HepG2 (cell line): ENCODE data around the gene ADM. TPM values are rescaled to one million over a fixed set of nuclear protein-coding genes. Genes with fewer than 3 reads are reported as not detected.

ENCODE experiments used
- ARID3A ChIP-seq: IDR thresholded peaks from 2 replicates; pipeline ENCODE4 v1.6.1; 2012; ENCODE audit warnings: low read depth, low read length, improper control_type of control experiment
- ARID5B ChIP-seq: IDR thresholded peaks from 2 replicates; pipeline ENCODE4 v1.4.0; 2020; ENCODE audit warnings: mild to moderate bottlenecking, missing genetic modification reagents
- ASH2L ChIP-seq: fragments of 300-600, 200-600 bp; sonication (generic); IDR thresholded peaks from 2 replicates; pipeline ENCODE4 v1.7.0; 2017; ENCODE audit warnings: low read depth, mild to moderate bottlenecking, moderate library complexity, mixed read lengths, low read length; ENCODE audit not compliant: insufficient read length
- CREB1 ChIP-seq, 2 experiments: fragments of 450-650 bp in 1 of 2; IDR thresholded peaks; 2 replicates each; pipeline ENCODE4 v1.6.1; 2016 to 2017; ENCODE audit warnings: control low read depth in 1 of 2, mild to moderate bottlenecking in 1 of 2, missing compliant biosample characterization in 1 of 2, missing genetic modification characterization in 1 of 2
- EP300 ChIP-seq, 3 experiments: sonication (generic) in 1 of 3; formaldehyde crosslinking in 1 of 3; IDR thresholded peaks; 2 replicates each; pipeline versions ENCODE4 v1.5.1 to v1.6.1; 2011 to 2020; ENCODE audit warnings: low read depth in 2 of 3, low read length in 2 of 3, borderline replicate concordance in 1 of 3, improper control_type of control experiment in 1 of 3, mild to moderate bottlenecking in 1 of 3, missing genetic modification reagents in 1 of 3, moderate library complexity in 1 of 3
- GATAD2A ChIP-seq: IDR thresholded peaks from 2 replicates; pipeline ENCODE4 v1.6.1; 2016
- GLI4 ChIP-seq: sonication (generic); formaldehyde crosslinking; IDR thresholded peaks from 2 replicates; pipeline ENCODE4 v1.5.1; 2020; ENCODE audit warnings: missing genetic modification reagents, mild to moderate bottlenecking, moderate library complexity, borderline replicate concordance
- HDAC1 ChIP-seq: sonication (generic); formaldehyde crosslinking; IDR thresholded peaks from 2 replicates; pipeline ENCODE4 v1.5.1; 2020; ENCODE audit warnings: mild to moderate bottlenecking, missing genetic modification reagents
- HNF4A ChIP-seq: sonication (generic); formaldehyde crosslinking; IDR thresholded peaks from 2 replicates; pipeline ENCODE4 v1.4.0; 2020; ENCODE audit warnings: missing genetic modification reagents
- HNF4G ChIP-seq, 2 experiments: sonication (generic) in 1 of 2; formaldehyde crosslinking in 1 of 2; IDR thresholded peaks; 2 replicates each; pipeline versions ENCODE4 v1.4.0 to v1.6.1; 2011 to 2020; ENCODE audit warnings: borderline replicate concordance in 2 of 2, low read depth in 2 of 2, mild to moderate bottlenecking in 2 of 2, low read length in 1 of 2, missing genetic modification reagents in 1 of 2, moderate library complexity in 1 of 2
- HOMEZ ChIP-seq: IDR thresholded peaks from 2 replicates; pipeline ENCODE4 v1.6.1; 2016; ENCODE audit warnings: low read depth
- JUND ChIP-seq: sonication (generic); formaldehyde crosslinking; IDR thresholded peaks from 2 replicates; pipeline ENCODE4 v1.8.0; 2022; ENCODE audit warnings: mild to moderate bottlenecking, missing genetic modification reagents
- KLF16 ChIP-seq, 2 experiments: sonication (generic) in 1 of 2; formaldehyde crosslinking in 1 of 2; IDR thresholded peaks; 2 replicates each; pipeline versions ENCODE4 v1.6.1 to v1.8.0; 2016 to 2023; ENCODE audit warnings: missing genetic modification reagents in 2 of 2, missing compliant biosample characterization in 1 of 2
- MAFK ChIP-seq, 2 experiments: IDR thresholded peaks in 1 of 2; conservative IDR thresholded peaks in 1 of 2; 2 replicates each; pipeline ENCODE4 v1.6.1; 2011; ENCODE audit warnings: improper control_type of control experiment in 2 of 2, low read length in 2 of 2
- MIXL1 ChIP-seq: IDR thresholded peaks from 2 replicates; pipeline ENCODE4 v1.6.1; 2016
- POLR2A ChIP-seq, 2 experiments: IDR thresholded peaks; 2 replicates each; pipeline ENCODE4 v1.6.1; 2011; ENCODE audit warnings: low read depth in 2 of 2, low read length in 2 of 2, mild to moderate bottlenecking in 1 of 2, moderate library complexity in 1 of 2; ENCODE audit not compliant: insufficient read depth in 1 of 2
- XRCC5 ChIP-seq: fragments of 200-400 bp; formaldehyde crosslinking; optimal IDR thresholded peaks from 2 replicates; pipeline ENCODE3; 2017; ENCODE audit warnings: mild to moderate bottlenecking, low read length
- ZFP62 ChIP-seq: sonication (generic); formaldehyde crosslinking; IDR thresholded peaks from 2 replicates; pipeline ENCODE4 v1.4.0; 2020; ENCODE audit warnings: missing genetic modification reagents
- ZNF34 ChIP-seq: sonication (generic); formaldehyde crosslinking; IDR thresholded peaks from 2 replicates; pipeline ENCODE4 v1.4.0; 2020; ENCODE audit warnings: mild to moderate bottlenecking, missing genetic modification reagents, borderline replicate concordance
- ZNF777 ChIP-seq: sonication (generic); formaldehyde crosslinking; IDR thresholded peaks from 2 replicates; pipeline ENCODE4 v1.4.0; 2020; ENCODE audit warnings: missing genetic modification reagents
- polyA plus RNA-seq, 8 experiments: library from polyadenylated mRNA; depleted of rRNA in 3 of 8; stranded (reverse) in 7 of 8; unstranded in 1 of 8; fragments of >200 nt; fragmentation: Illumina TruSeq in 4 of 8; extraction: Trizol in 4 of 8; gene quantifications; 2 replicates each; pipeline versions ENCODE4 v1.2.1 to v1.2.3, GENCODE V29; 2011 to 2016; ENCODE audit warnings: low read depth in 4 of 8, missing spikeins in 1 of 8, mixed read lengths in 1 of 8; ENCODE audit not compliant: insufficient read depth in 1 of 8
- total RNA-seq, 5 experiments: library from RNA; depleted of rRNA; stranded (reverse); fragments of >200 nt; fragmentation: Illumina TruSeq; extraction: Trizol; gene quantifications; 2 replicates each; pipeline ENCODE4 v1.2.3, GENCODE V29; 2016; ENCODE audit warnings: low read depth in 1 of 5

Gene ADM
- total and polyA plus RNA-seq, 2 of the 13 experiments (the other 11 are each of a cell fraction or from before 2014, with no cell fraction given), result 10.7 to 26.1 TPM

DNA sequence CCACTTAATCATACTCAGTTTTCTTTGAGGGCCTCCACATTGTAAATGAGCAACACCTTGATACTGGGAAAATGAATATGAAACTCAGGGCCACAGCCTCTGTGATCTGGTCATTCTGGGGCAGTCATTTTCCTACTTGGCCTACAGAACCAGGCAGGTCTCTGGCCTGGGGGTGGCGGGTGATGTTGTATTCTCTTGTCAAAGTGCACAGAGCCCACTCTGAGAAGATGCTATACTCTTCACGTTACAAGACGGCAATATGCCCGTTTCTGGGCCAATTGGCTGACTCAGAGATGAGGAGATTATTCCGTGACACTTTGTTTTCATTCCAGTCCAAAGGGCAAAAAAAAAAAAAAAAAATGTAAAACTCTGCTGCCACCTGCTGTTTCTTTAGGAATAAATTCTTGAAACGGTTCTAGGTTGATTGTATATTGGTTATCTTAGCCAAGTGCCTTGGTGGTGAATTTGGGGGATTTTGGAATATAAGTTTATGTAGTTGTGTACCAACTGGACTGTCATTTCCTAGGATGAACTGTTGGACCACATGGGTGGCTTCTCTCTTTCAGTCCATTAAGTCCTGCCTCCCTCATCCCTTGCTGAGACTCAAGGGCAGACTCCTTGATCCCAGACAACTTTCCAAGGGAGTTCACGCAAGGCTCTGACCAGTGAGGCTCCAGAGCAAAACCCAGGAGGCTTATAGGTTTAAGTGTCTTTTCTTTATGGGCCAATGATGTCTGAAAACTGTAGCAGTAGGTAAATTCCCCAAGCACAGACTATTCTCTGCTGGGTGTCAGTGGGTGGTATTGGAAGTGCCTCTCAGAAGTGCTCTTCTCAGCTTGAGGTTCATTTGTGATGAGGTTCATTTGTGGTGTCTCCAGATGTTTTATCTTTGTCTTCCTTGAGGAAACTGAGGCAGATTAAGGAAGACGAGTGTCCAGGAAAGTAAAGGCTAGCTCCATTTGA lies 18.2 kb downstream of the ADM start (continued):
- 0 out of 2 replicates have a peak, but pooled peaks have one; percentile 19 for TF ChIP-seq HOMEZ (CRISPR knock-in tag)
- TF ChIP-seq GATAD2A, result peak; percentile 49
- TF ChIP-seq HNF4G (IDR thresholded peaks at IDR 0.05; ENCODE audit: borderline replicate concordance, low read depth, low read length), result peak; percentile 97
- peak; percentile 66; the same call in 1 of the 2 replicates for TF ChIP-seq HNF4G (CRISPR knock-in tag; IDR thresholded peaks at IDR 0.05; ENCODE audit: borderline replicate concordance, low read depth)
- TF ChIP-seq MIXL1 (CRISPR knock-in tag), result peak; percentile 23; the same call in 1 of the 2 replicates
- TF ChIP-seq GLI4, result no peak
- peak; percentile 78 for TF ChIP-seq ARID5B
- TF ChIP-seq ASH2L, result peak; percentile 42
- TF ChIP-seq ARID3A, result peak; percentile 75
- 0 out of 2 replicates have a peak, but pooled peaks have one; percentile 20 for TF ChIP-seq HDAC1 (CRISPR knock-in tag)
- 0 out of 2 replicates have a peak, but pooled peaks have one; percentile 46 for TF ChIP-seq ZNF34
- 0 out of 4 replicates have a peak, but pooled peaks of 1 of the 2 experiments have one; percentile 24 for TF ChIP-seq KLF16 (CRISPR knock-in tag; IDR thresholded peaks at IDR 0.05)
- TF ChIP-seq XRCC5, result peak; percentile 39
- TF ChIP-seq ZFP62 (CRISPR knock-in tag), result no peak
- 0 out of 2 replicates have a peak, but pooled peaks have one; percentile 34 for TF ChIP-seq ZNF777 (CRISPR knock-in tag)
- peak; percentile 87 for TF ChIP-seq HNF4A
- peak; percentile 57 for TF ChIP-seq JUND (CRISPR knock-in tag)
- TF ChIP-seq MAFK (conservative IDR thresholded peaks at IDR 0.05 in 1 of 2, IDR thresholded peaks at IDR 0.05 in 1 of 2; ENCODE audit: low read length in 2 of 2), result peak; percentile 19 to 36; a peak in 2 of 4 replicates
- 0 out of 4 replicates have a peak, but pooled peaks of 1 of the 2 experiments have one; percentile 29 for TF ChIP-seq POLR2A (IDR thresholded peaks at IDR 0.05; ENCODE audit: insufficient read depth in 1 of 2, low read depth in 2 of 2, low read length in 2 of 2)
- peak in 1 of 2 experiments; percentile 57; a peak in 1 of 4 replicates for TF ChIP-seq EP300 (IDR thresholded peaks at IDR 0.05; ENCODE audit: low read depth in 2 of 2, low read length in 2 of 2)
- TF ChIP-seq EP300 (CRISPR knock-in tag; IDR thresholded peaks at IDR 0.05; ENCODE audit: borderline replicate concordance), result no peak
- TF ChIP-seq CREB1 (IDR thresholded peaks at IDR 0.05), result peak; percentile 34; the same call in 1 of the 2 replicates
- TF ChIP-seq CREB1 (CRISPR knock-in tag; IDR thresholded peaks at IDR 0.05), result peak; percentile 64
